GM19351 (cell line): ENCODE data around the gene TM4SF1.
A peak's percentile ranks its signal among the peaks of the same experiment; 100 is the strongest.

Experiments used
- ATAC-seq: cut with Tn5 transposase; IDR thresholded peaks from one replicate; pipeline ENCODE4 v1.9.1; 2021; ENCODE audit warnings: mild to moderate bottlenecking, moderate library complexity; ENCODE audit not compliant: unreplicated experiment

The TM4SF1 gene, protein sequence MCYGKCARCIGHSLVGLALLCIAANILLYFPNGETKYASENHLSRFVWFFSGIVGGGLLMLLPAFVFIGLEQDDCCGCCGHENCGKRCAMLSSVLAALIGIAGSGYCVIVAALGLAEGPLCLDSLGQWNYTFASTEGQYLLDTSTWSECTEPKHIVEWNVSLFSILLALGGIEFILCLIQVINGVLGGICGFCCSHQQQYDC

DNA sequence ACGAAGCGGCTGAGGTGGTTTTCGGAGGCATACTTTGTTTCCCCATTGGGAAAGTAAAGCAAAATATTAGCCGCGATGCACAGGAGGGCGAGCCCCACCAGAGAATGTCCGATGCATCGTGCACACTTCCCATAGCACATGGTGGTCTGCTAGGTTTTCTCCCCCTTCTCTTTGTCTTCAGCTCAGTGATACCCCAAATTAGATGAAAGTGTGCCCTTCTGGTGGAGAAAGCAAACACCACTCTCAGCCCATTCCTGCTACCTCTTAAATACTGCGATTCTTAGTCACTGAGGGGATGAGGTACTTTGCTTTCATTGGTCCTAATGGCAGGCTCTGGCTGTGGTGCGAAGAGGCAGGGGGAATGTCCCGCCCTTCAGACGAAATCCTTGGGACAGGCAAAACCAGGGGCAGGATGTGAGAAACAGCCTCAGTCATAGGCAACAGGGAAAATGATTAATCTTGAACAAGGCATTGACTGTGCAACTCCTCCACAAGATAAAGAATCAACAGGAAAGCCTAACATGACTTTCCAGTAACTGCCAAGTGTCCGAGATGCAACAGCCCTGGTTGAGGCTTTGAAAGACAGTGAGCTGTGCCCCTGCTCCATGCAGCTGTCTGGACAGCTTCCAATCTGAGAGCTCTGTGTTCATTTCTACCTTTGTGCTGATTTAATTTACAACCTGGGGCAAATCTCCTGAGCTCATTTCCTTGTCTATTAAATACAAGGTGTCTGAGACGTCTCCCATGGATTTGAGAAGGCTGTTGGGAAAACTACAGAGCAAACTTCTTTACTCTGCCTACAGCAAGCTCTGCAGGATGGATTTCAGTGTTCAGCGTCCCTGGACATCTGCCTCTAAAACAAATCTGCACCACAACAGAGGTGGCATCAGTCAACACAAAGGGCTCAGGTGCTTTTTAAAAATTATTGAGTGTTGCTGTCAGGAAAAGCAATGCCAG is at the start of gene TM4SF1:
TSS of gene TM4SF1 (minus strand) at position 242 of the 957 bp plus-strand sequence. CDS start at position 140, 102 bp downstream.
- ATAC-seq, result no peak

- no peak for ATAC-seq
Observed at GRCh38 chr3:149426325-149426724, 48.9 kb upstream of the TM4SF1 start.

DNA sequence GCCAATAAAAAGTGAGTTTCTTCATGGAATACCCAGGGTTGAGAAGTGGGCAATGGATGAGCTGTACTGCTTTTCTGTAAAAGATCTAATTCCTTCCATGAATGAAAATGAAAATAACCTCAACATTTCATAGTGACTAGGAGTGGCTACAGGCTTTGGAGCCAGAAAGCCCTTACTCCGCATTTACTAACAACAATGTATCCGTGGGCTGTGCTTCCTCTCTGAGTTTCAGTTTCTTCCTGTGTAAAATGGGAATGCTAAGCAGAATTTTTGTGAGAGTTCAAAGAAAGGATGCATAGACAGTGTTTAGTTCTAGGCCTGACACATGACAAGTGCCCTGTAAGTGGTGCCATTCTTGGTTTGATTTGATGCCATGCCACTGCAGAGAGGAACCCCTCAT is 47.5 kb upstream of the TM4SF1 start:
- ATAC-seq, result no peak

DNA sequence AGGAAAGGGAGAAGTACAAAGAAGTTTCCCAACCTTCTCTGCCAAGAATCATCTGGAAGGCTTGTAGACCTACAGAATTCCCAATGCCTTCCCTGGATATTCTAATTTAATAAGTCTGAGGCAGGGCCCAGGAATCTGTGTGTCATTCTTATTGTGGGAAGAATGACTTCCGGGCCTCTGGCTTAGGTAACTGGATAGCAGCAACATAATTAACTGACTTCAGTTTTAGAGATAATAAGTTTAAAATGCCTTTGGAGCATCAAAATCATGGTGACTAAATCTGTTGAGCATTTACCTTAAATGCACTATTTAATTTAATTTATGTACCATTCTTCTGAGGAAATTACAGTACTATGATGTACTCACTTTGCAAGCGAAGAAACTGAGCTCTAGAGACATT is 44.3 kb upstream of the TM4SF1 start:
- no peak for ATAC-seq

DNA sequence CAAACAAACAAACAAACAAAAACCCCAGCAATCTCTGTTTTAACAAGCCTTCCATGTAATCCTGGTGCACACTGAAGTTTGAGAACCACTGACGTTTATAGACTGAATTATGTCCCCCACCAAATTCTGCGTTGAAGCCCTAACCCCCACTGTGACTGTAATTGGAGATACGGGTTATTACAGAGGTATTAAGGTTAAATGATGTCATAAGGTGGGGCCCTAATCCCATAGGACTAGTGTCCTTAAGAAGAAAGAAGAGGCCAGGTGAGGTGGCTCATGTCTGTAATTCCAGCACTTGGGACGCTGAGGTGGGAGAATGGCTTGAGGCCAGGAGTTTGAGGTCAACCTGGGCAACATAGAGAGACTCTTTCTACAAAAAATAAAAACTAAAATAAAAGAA is 42.4 kb upstream of the TM4SF1 start:
- ATAC-seq, result no peak

- ATAC-seq, result no peak
Observed at GRCh38 chr3:149417727-149418126, 40.3 kb upstream of the TM4SF1 start.

DNA sequence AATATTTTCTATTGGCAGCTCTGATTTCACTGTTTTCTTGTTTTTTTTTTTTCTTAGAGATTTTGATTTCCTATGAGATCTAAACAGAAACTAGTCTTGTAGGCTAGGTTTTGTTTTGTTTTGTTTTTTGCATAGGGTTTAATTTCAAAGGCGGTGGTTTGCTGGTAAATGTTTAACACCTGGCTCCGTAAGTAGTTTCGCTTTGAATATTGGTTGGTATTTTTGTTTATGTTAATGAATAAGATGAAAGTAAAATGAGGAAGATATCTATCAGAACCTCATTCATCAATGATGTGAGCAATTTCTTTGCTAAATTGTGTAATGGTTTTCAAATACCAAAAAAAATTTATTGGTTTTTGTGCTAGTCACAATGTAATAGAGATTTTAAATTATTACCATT is 39.7 kb upstream of the TM4SF1 start:
- peak; percentile 84 for ATAC-seq

DNA sequence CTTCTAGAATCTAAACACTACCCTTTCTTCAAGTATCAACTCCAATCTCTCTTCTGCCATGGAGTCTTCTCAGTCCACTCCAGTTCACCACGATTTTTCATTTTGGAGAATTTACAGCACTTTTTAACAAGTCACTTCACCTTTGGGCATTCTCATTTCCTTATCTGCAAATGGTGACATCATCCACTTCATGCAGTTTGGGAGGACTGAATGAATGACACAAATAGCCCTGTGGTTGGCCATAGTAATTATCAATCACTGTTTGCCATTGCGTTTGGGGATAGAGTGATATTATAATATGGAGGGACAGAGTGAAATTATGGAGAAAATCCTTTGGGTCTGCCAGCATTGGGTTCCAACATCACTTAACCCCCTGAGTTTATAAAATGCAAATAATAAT is 38.0 kb upstream of the TM4SF1 start:
- peak; percentile 70 for ATAC-seq

GRCh38 chr3:149414557-149415231 is 37.2 kb upstream of the TM4SF1 start:
- no peak for ATAC-seq

- no peak for ATAC-seq
Observed at GRCh38 chr3:149411583-149411982, 34.1 kb upstream of the TM4SF1 start.

GRCh38 chr3:149409351-149409750 is 31.9 kb upstream of the TM4SF1 start:
- no peak for ATAC-seq

GRCh38 chr3:149407898-149408297 is 30.4 kb upstream of the TM4SF1 start:
- ATAC-seq, result no peak

GRCh38 chr3:149406244-149406752 is 28.8 kb upstream of the TM4SF1 start:
- no peak for ATAC-seq

DNA sequence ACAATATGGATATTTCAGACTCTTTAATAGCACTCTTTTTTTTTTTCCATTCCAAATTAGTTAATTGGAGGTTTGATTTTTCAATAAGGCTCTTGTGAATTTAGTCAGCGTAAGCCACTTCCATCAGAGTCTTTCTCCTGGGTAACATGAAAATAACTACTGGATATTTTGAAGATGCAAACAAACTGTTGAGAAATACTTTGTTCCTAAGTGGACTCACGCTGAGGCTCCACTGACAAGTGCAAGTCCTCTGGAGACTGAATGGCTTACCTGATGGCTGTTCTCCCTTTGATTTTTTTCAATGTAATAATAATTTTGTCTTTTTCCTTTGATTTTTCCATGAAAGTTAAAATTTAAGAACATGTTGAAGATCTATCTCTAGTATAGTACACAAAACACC is 26.0 kb upstream of the TM4SF1 start:
- ATAC-seq, result no peak

GRCh38 chr3:149402481-149402880 is 25.0 kb upstream of the TM4SF1 start:
- ATAC-seq, result no peak

DNA sequence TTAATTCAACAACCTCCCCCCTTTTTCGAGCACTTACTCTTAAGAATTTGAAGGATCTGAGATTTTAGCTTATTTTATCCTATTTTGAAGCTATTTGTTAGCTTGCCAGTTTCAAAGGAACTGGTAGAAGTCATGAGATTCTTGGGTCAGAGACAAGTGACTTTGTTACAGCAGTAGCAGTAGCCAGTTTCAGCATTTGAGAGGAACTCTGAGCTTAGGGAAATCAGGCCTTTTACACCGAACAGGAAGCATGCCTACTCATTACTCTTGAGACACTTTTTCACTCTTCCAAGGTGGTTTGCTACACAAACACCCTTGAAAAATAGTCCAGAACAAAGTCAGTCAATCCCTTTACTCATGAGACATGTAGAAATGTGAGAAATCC is 24.5 kb upstream of the TM4SF1 start:
- no peak for ATAC-seq

DNA sequence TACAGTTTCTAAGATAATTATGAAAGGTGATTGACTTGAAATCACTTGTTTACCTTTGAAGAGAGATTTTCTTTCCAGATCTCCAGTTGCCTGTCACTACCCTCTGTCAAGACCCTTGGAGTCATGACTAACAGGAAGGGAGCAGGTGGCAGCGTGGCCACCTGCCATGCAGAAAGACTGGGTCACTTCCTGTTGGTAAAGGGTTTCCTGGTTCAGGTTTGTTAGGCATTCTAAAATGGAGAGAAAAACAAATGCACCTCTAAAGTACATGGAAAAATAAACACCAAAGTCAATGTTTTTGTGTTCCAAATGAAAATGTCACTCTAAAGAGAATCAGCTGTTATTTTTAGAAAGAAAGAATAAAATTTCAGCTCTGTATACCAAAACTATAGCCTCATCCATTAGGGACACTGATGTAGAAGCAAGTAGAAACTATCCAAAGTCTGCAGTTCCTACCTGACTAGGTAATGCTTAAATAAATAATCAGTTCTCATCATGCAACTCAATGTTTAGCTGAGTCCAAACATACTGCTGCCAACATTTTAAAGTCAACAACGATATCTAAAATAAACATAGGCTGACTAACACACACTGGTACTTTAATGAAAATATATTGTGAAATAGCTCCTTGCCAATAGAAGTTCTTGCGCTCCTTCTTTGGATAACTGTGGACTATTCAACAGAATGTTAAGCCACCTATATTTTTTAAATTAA is 23.9 kb upstream of the TM4SF1 start:
- ATAC-seq, result no peak

GRCh38 chr3:149400645-149401044 is 23.2 kb upstream of the TM4SF1 start:
- ATAC-seq, result no peak

GRCh38 chr3:149398296-149398695 is 20.8 kb upstream of the TM4SF1 start:
- no peak for ATAC-seq

DNA sequence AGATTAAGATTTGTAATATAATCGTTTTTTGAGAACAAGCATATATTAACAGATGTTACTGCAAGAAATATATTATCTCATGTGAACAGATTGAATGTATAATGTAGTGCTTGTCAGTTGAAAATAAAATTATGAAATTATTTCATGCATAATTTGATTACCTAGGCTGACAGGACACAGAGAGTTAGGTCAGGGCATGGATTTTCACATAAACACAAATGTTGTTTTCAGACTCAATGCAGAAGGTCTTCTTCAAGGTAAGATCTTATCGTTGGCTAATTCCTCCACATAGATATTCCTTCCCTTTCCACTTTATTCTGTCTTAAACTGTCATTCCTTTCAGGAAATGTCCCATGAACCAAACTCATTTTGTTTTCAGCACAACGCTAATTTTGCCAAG is 20.1 kb upstream of the TM4SF1 start:
- no peak for ATAC-seq

DNA sequence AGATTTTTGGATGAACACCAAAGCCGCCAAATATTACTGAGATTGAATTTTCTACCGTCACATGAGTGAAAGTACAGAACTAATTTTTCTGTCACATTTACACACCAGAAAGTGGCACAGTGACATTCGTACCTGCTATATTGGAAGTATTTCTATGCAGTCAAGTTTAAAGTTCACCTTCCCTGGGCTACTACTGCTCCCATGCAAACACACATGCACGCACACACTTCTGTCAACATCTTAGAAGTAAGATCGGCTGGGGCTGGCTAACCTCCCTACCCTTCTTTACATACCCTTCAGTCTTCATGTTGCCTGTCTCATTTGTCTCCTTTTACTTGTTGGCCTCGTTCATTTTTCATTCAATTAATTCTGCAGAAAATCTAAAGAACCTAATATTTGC is 19.0 kb upstream of the TM4SF1 start:
- no peak for ATAC-seq
